HuH-7.5 (cell line): ENCODE measurements around the gene IFIT5.
A peak's percentile ranks its signal among the peaks of the same experiment; 100 is the strongest.
"Not testable (repeated sequence)": the region's sequence is repeated elsewhere in the genome, so short reads cannot be mapped to it uniquely, and the experiment has no call there.

Experiments
- DNase-seq: peaks from one replicate; pipeline ENCODE4 v3.0.0; 2011; ENCODE audit warnings: low spot score

IFIT5 gene, protein sequence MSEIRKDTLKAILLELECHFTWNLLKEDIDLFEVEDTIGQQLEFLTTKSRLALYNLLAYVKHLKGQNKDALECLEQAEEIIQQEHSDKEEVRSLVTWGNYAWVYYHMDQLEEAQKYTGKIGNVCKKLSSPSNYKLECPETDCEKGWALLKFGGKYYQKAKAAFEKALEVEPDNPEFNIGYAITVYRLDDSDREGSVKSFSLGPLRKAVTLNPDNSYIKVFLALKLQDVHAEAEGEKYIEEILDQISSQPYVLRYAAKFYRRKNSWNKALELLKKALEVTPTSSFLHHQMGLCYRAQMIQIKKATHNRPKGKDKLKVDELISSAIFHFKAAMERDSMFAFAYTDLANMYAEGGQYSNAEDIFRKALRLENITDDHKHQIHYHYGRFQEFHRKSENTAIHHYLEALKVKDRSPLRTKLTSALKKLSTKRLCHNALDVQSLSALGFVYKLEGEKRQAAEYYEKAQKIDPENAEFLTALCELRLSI

DNA sequence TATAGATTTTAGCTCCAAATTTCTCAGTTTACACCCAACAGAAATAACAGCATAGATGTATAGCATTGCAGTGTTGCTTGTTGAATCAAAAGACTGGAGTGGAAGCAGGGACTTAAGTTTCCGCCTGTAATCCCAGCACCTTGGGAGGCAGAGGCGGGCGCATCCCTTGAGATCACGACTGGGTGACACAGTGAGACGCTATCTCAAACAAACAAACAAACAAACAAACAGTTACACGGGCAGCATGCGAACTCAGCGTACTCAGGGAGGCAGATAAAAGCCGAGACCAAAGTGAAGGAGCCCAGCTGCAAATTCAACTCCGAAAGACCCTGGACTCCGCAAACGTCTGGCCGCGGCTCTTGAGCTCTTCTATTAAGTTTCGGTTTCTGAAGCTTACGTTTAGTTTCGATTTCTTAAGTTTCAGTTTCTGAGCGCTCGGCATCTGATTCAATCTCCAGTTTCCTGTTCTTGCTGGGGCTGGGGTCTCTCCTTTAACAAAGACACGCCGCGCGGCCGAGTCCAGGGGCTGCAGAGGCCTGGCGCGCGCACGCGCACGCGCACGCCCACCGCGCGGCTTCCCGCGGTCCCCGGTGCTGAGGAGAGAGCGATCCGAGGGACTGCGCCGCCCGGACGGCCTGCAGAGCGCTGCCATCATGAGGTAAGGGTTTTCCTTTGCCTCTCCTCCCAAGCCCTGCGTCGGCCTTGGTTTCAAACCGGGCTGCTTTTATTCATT is at the start of gene IFIT5:
TSS of gene IFIT5 (plus strand) at position 423 of the 733 bp plus-strand sequence. CDS start at position 654, 231 bp downstream.
- DNase-seq = peak; percentile 58

DNA sequence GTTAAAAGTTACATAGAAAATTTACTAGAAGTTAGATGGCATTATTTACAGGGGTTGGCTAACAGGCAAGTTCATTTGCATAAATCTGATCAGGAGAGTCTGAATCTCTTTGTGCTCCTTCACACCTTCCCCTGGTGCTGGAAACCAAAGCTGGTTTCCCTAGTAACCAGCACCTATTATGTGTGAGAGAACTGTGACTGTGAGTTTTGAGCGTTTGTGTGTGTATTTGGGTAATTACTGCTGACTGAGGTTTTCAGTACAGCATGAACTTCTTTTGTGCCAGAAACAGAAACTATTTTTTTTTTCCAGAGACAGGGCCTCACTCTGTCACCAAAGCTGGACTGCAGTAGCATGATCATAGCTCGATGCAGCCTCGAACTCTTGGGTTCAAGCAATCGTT is 46.8 kb upstream of the IFIT5 start:
- no peak for DNase-seq

DNA sequence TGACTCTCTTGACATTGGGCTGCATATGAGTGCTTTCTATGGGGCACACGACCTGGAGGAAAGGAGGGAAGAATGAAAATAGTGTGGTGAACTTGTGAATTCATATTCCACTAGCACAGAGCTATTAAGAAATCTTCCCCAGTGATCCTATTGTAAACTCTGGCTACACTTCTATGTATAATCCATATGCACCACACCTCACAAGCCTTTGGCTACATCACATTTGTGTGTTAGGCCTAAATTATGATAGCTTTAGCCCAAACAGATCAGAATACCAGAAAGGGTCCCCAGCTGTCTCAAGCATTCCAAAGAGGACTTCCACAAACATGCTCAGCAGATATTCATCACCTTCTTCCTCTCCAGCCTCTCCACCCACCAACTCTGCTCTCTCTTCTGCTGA is 46.2 kb upstream of the IFIT5 start:
- no peak for DNase-seq

DNA sequence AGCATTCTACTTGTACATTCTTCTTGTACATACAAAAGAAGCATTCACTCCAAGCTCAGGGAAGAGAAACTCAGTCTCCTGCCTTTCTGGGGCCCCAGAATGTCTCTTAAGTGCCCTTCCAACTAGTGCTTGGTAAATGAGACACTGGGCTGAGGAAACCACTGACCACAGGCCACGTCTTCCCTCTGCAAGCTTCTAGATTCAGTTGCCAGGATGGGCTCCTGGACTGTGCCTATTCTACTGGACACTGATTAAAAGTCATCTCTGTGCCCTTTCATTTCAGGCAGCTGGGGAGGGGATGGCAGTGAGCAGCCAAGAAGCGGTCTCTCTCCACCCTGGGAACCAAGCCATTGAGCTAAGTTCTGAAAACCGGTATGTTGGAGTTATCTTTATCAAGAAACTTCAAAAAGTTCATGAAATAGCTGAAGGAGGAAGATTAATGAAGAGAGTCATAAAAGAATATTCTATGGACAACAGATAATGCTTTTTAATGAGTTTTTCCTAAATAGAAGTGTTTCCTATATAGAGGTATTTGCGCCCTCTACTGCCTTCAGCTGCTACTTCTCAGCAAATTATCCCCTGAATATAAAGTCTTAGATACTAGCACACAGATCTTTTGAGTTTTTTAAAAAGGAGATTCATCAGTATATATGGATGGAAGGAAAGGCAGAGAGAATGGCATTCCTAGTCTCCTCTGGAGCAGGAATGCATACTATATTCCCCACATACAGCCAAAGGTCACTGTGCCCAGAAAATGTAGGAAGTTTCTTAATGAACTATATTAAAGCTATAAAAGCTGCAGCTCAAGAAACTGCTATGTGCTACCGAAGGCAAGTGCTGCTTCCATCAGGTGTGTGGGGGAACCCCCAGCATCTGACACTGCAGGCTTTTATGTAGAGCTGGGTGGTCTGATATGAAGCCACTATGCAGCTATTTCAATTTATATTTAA is 44.9 kb upstream of the IFIT5 start:
- DNase-seq = no peak

DNA sequence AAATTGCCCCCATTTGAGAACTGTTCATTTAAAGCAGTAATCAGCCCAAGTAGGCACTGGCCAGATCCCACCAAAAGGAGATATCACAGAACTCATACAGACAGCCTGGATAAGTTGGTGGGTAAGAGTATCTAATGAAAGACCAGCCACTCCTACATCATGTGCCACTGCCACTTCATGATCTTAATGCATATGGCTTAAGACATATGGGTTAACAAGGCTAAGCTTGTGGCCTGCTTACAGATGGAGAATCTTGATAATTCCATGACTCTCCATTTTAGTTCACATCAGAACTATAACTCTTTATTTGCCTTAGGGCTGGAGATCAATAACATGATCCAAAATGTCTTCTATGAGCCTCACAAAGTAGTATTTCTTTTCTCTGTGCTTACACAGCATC is 43.3 kb upstream of the IFIT5 start:
- no peak for DNase-seq

DNA sequence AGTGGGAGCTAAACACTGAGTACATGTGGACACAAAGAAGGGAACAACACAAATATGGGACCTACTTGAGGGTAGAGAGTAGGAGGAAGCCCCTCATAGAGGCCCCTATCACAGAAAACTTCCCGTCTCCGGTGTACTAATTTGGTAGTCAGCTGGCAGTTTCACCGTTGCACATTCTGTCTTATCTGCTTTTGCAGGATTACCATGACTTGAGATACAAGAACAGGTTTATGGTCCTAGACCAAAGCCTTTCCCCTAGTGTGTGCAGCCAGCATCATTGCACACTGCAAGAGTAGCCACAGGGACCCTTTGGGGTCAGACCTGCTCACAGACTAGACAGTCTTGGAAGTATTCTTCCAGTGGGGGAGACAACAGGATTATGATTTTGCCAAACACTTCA is 42.4 kb upstream of the IFIT5 start:
- no peak for DNase-seq

DNA sequence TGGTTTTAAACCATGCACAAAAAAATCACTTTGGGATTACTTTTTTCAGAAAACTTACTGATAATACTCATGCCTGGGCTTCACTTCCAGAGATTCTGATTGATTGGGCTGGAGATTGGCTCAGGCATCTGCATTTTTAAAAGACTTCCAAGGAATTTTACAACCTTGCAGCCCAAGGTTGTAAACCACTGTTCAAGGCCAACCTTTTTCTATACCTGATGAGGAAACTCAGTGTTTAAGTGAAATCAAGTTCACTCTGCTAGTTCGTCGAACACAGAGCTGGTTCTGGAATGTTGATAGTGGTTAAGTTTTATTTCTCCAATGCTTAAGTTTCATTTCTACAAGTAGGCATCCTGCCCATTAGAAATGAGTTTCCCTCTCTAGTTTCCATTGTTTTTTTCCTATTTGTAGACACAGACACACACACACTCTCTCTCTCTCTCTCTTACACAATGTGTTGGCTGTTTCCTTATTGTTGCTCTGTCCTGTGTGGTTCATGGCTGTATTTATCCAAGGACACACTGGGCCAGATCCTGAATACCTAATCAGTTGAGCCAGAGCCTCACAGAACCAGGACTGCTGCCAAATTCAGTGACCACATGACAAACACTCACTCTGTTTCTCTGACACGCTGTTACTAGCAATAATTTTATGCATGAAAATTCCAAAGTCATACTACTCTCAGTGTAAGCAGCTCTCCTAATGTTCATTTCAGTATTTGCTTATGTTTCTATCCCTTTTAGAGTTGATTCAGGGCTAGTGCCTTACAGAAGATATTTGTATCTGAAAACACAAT is 40.3 kb upstream of the IFIT5 start:
- DNase-seq = no peak

DNA sequence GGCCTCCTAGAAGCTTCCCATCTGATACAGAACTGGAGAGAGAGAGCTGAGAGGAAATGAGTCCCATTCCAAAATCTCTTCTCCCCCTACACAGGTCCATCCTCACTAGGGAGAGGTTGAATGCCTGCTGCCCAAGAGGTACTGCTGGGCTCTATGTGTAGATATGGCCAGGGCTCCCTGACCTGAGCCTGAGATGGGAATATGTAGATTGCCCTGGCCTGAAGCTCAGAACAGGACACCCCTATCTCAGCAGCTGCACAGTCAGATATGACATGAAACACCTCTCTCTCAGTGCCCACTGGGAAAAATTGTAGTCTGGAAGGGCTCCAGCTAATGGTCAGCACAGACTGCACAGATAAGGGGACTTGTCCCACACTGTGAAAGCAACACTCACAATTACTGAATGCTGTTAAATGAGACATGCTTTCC is 39.6 kb upstream of the IFIT5 start:
- DNase-seq = no peak

DNA sequence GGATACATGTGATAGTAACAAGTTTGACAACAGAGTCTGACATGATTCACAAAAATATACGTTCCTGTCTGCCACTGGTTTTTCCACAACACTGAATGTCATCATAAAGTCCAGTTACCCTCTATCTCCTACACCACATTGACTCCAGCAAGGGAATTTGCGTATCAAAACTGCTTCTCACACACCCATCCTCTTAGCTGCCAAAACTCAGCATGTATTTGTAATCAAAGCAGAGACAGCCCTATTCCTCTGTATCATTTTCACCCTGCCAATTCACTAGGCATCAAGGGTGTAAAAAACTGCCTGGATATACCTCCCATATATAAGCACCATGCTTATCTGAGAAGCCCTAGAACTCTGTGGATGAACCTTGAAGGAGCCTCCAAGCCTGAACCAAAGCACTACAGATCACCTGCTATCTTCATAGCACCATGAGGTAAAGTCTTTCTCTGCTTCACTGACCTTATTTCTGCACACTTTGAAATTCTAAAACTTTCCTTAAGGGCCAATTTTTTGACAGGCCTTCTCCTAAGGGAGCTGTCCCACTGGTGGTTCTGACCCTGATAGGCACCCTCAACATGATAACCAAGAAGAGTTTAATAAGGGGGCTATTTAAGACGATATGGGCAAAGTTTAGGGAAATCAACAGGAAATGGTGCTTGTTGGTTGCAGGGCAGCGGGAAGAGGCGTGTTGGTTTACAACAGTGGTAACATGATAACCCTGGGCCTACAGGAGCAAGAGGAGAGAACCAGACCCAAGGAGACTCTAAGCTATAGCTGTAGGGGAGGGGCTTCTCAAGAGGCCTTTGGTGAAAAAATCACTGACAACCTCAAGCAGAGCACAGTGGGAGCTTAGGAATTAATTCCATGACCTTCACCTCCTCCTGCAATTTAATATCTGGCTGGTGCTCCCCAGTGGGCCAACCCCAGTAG is 36.4 kb upstream of the IFIT5 start, which contains the start of gene IFIT1B:
TSS of gene IFIT1B (plus strand) at position 352 of the 933 bp plus-strand sequence. CDS start at position 432, 80 bp downstream.
- DNase-seq = no peak

DNA sequence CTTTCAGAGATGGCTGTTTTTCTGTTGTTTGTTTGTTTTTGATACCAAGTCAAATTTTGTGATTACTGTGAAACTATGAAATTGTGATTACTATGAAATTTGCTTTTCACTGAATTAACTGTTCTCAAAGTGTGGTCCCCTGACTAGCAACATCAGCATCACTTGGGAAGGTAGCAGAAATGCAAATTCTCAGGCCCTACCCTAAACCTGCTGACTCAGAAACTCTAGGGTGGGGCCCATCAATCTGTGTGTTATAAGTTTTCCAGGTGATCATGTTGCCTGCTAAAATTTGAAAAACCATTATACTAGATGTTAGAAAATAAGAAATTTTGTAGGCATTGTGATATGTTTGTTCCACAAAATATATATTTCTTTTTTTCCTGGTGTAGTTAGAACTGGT is 35.3 kb upstream of the IFIT5 start:
- DNase-seq = no peak

DNA sequence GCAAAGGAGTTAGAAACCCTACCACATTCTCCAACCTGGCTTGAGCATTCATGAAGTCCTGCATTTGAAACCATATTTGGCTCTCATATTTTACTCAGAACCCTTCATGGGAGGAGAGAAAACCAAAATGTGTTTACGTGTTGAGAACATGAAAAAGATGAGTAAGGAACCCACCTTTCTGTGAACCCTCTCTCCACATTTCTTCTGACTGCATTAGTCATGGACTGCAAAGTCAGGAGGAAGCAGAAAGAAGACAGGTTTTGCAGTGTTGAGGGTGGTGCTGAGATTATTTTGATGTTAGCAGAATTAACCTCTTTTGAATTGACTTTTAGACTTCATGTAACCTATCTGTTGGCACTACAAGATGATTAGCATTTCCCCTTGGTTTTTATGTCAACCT is 31.6 kb upstream of the IFIT5 start:
- no peak for DNase-seq

DNA sequence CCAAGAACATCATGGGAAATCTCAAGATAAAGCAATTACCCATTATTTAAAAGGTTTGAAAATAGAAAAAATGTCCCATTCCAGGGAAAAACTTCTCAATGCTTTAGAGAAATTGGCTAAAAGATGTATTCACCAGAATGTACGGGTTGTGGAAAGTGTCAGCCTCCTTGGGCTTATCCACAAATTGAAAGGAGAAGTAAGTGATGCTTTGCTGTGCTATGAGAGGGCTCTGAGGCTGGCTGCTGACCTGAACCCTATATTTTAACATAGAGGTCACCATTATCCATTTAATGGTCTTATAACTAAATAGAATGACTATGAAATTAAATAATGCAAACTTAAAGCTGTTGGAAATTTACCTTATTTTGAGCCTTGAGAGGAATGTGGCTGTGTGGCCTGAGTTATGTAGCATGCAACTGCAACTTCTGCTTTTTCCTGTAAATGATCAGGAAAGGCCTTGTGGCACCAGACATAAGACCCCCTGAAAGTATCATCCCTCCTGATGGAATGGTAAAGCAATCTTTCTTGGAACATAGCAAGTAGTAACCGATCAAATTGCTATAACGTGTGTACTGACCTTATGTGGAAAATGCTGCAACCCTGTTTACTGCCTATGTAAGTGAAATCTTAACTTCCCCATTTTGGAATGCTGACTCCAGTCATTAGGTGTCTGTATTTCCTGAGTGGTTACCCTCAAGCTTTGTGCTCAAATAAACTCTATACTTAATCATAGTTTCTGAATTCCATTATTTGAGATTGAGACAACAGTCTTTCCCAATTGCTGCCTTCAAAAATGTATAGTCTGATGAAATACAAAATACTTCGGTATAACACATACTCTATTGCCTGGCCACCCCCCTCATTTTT is 29.7 kb upstream of the IFIT5 start:
- no peak for DNase-seq

DNA sequence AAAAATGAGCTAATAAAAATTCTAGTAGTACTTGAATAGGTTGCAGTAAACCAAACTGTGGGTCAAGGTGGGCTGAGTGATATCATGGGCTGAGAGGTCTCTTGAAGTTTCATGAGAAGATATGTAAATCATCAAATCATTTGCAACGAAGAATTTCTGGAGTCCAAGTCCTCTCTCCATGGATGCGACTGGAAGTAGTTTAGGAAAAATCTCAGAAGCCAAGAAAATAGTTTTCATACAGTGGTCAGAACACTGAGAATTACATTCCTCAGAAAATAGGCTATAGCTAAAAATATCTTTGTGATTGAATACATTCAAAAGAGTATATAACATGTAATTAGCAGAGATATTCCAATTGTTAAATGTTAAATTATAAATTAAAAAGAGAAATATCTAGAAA is 25.6 kb upstream of the IFIT5 start:
- no peak for DNase-seq

DNA sequence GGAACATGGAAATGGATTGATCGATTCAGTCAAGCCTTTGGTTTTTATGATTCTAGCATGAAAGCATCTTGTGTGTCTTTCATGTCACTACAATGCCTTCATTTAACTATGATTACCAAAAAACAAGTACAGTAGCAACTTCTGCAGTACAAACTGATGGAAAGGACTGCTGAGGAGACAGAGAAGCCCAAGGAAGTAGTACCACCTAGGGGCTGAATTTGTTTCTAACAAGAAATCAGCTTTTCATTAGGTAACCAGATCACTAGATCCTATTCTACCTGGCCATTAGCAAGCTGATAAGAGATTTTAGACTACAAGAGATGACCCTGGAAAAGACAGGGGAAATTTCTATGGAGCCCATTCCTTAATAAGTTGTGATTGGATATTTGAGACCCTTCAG is 25.1 kb upstream of the IFIT5 start:
- no peak for DNase-seq

DNA sequence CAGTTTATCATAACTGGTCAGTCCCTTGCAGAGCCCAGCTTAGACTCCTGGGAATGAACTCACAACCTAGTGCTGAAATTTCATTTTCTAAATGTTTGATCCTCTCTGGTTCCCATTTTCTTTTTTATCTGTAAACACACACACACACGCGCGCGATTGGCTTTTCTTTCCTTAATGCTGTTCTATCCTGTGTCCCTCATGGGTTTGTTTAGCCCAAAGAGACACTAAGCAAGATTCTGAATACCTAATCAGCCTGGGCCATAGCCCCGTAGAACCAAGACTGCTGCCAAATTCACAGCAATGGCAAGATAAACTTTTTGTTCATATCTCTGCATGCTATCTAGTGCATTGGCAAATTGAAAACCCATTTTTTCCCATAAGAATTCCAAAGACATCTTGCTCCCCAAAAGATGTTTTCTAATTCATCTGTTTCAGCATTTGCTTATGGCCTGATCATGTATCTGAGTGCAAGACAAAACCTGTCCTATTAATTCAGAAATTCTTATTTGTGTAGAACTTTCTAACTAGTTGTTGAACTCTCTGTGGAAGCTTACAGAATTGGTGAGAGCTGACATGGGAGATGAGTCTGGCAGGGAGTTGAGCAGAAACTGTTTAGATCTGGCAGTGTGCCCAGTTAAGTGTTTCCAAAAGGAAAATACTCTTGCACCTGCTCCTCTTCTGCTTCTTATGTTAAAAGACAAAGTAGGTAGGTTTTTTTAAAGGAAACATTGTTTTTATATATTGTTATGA is 23.7 kb upstream of the IFIT5 start:
- DNase-seq = no peak

DNA sequence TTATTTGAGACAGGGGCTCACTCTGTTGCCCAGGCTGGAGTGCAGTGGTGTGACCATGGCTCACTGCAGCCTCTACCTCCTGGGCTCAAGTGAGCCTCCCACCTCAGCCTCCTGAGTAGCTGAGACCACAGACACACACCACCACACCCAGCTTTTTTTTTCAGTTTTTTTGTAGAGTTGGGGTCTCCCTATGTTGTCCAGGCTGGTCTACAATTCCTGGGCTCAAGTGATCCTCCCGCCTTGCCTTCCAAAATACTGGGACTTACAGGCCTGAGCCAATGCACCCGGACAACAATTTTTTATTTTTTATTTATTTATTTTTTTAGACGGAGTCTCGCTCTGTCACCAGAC is 23.2 kb upstream of the IFIT5 start:
- DNase-seq = not testable (repeated sequence)

DNA sequence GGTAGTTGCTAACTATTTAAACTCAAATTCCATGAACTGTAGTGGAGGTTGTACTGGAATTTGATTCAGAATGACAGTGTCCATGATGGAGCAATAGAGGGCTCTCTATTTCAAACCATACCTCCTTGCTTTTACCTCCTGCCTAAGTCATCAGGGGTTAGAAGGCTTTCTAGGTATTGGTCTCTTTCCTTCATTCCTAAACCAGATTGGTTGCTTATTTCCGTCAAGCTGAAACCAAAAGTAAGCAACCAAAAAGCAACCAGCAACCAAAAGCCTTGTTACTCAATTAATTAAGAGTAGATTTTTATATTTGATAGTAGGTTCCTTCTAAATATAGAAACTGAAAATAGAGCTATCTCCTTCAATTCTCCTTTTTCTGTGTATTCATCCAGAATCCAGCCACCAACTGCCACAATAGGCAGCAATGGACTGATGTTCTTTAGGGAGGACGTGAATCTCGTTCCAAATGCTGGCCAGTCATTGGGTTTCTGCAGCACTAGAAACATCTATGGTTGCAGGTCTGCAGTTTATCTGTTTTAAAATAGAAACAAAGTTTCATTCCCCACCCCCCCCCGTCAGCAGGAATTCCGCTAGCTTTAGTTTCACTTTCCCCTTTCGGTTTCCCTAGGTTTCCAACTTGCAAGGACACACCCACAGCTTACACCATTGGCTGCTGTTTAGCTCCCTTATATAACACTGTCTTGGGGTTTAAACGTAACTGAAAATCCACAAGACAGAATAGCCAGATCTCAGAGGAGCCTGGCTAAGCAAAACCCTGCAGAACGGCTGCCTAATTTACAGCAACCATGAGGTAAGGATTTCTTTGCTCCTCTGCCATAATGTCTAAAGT is 22.2 kb upstream of the IFIT5 start, which contains the start of gene IFIT1:
TSS of gene IFIT1 (plus strand) at position 717 of the 850 bp plus-strand sequence. CDS start at position 807, 90 bp downstream.
- DNase-seq = peak; percentile 34
